MM.1S (cell line): ENCODE results near the gene TCTA.

Experiments used
- DNase-seq: peaks from one replicate; pipeline ENCODE4 v3.0.0-alpha.2; 2015
- H2AFZ ChIP-seq: fragments of 300-600 bp; sonication (generic); 2 replicates; pipeline ENCODE4 v1.6.0; 2016; ENCODE audit warnings: antibody characterized with exemption, low read length
- H3F3A ChIP-seq: fragments of 300-600 bp; sonication (generic); 2 replicates; pipeline ENCODE4 v1.6.1; 2016; ENCODE audit warnings: mild to moderate bottlenecking, antibody characterized with exemption, low read length, moderate library complexity, mixed read lengths; ENCODE audit not compliant: insufficient read depth
- H3K27ac ChIP-seq: fragments of 300-600 bp; sonication (generic); 2 replicates; pipeline ENCODE4 v1.5.1; 2016; ENCODE audit warnings: mild to moderate bottlenecking, low read length
- H3K27me3 ChIP-seq: fragments of 300-600 bp; sonication (generic); replicated peaks from 2 replicates; pipeline ENCODE4 v1.6.0; 2016; ENCODE audit warnings: low read length; ENCODE audit not compliant: insufficient read depth
- H3K36me3 ChIP-seq: fragments of 300-600 bp; sonication (generic); replicated peaks from 2 replicates; pipeline ENCODE4 v1.6.1; 2016; ENCODE audit warnings: mild to moderate bottlenecking, low read length, mixed read lengths; ENCODE audit not compliant: insufficient read depth
- H3K4me1 ChIP-seq: fragments of 300-600 bp; sonication (generic); 2 replicates; pipeline ENCODE4 v1.6.1; 2016; ENCODE audit warnings: low read length, mixed read lengths
- H3K4me2 ChIP-seq: fragments of 300-600 bp; sonication (generic); 2 replicates; pipeline ENCODE4 v1.6.0; 2016; ENCODE audit warnings: low read depth, low read length
- H3K4me3 ChIP-seq: fragments of 300-600 bp; sonication (generic); 2 replicates; pipeline ENCODE4 v1.5.1; 2016; ENCODE audit warnings: low read length, mixed read lengths
- H3K79me2 ChIP-seq: fragments of 300-600 bp; sonication (generic); 2 replicates; pipeline ENCODE4 v1.6.1; 2016; ENCODE audit warnings: mixed run types, low read length, mixed read lengths
- H3K9ac ChIP-seq: fragments of 300-600 bp; sonication (generic); 2 replicates; pipeline ENCODE4 v1.6.1; 2016; ENCODE audit warnings: low read length, mixed read lengths
- H3K9me2 ChIP-seq: fragments of 300-600 bp; sonication (generic); replicated peaks from 2 replicates; pipeline ENCODE4 v1.6.1; 2016; ENCODE audit warnings: mild to moderate bottlenecking, low read length, mixed read lengths; ENCODE audit not compliant: insufficient read depth
- H3K9me3 ChIP-seq: fragments of 300-600 bp; sonication (generic); replicated peaks from 2 replicates; pipeline ENCODE4 v1.6.1; 2016; ENCODE audit warnings: mild to moderate bottlenecking, low read length, mixed read lengths; ENCODE audit not compliant: insufficient read depth
- H4K20me1 ChIP-seq: fragments of 300-600 bp; sonication (generic); 2 replicates; pipeline ENCODE4 v1.6.1; 2016; ENCODE audit warnings: mild to moderate bottlenecking, low read length, moderate library complexity, mixed read lengths; ENCODE audit not compliant: insufficient read depth
- EZH2 ChIP-seq: fragments of 300-600 bp; sonication (generic); optimal IDR thresholded peaks from 2 replicates; pipeline ENCODE3; 2017; ENCODE audit warnings: low read depth, mild to moderate bottlenecking, antibody characterized with exemption, low read length, mixed read lengths
- EZH2phosphoT487 ChIP-seq: fragments of 300-600 bp; sonication (generic); IDR thresholded peaks from 2 replicates; pipeline ENCODE4 v1.6.1; 2018; ENCODE audit warnings: antibody characterized with exemption, low read length
- TF ChIP-seq, protein P1 (sequence below): fragments of 300-600 bp; sonication (generic); IDR thresholded peaks from 2 replicates; pipeline ENCODE4 v1.5.1; 2016; ENCODE audit warnings: antibody characterized with exemption, low read length, mixed read lengths

The TCTA gene

DNA sequence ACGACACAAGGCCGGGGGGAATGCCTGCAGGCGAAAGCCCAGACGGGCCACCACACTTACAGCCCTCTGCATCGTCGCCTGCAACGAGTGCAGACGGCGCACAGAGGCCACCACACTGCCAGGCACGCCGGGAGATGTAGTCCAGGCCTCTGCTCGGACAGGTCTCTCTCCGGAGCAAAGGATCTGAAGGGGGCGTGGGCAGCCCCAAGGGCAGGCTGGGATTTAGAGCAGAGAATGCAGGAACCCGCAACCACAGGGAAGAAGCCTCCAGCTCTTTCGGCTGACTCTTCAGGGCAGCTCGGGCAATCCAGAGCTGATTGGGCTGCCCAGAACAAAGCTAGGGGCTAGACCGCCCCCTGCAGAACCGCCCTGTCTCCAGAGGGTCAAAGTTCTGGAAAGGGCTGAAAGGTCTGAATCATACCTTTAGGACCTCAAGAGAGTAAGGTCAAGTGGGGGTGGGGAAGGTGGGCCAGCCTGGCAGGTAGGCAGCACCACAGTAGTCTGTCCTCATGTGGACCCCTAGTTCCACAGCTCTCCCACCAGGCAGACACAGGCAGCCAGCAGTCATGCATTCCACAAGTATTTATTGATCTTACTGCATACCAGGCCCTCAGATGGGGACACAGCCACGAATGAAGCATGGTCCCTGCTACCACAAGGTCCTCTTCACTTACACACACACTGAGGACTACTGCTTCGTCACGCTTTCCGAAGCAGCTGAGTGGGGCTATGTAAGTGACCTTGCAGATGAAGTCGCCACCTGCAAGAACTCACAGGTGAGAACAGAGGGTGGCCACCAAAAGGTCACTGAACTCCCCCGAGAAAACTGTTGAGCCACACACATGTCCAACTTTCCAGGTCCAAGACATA lies 10.4 kb downstream of the TCTA start, which contains the start of gene AMT:
AMT (minus strand) TSS at position 95 of the 870 bp plus-strand sequence; CDS start at position 72, 23 bp downstream.
- H3K4me3 ChIP-seq = no peak within 1 kb of the TSS
- H3K27me3 ChIP-seq = no peaks in the 10 kb centered on the region
- no peak within 1 kb of the TSS for H3K4me2 ChIP-seq
- H3K27ac ChIP-seq = no peak within 1 kb of the TSS
- H3K79me2 ChIP-seq = no peaks in the 10 kb centered on the region
- no peaks in the 10 kb centered on the region for H3F3A ChIP-seq
- 0 out of 2 replicates have a peak, but pooled peaks cover 7% of the 10 kb centered on the region for H3K4me1 ChIP-seq
- H4K20me1 ChIP-seq = no peaks in the 10 kb centered on the region
- no peaks in the 10 kb centered on the region for H3K9me3 ChIP-seq
- H3K9ac ChIP-seq = no peak within 1 kb of the TSS
- DNase-seq = no peak
- no peak within 1 kb of the TSS for H2AFZ ChIP-seq
- TF ChIP-seq EZH2 (no peak), EZH2phosphoT487 (no peak)
- TF ChIP-seq, protein P1, sequence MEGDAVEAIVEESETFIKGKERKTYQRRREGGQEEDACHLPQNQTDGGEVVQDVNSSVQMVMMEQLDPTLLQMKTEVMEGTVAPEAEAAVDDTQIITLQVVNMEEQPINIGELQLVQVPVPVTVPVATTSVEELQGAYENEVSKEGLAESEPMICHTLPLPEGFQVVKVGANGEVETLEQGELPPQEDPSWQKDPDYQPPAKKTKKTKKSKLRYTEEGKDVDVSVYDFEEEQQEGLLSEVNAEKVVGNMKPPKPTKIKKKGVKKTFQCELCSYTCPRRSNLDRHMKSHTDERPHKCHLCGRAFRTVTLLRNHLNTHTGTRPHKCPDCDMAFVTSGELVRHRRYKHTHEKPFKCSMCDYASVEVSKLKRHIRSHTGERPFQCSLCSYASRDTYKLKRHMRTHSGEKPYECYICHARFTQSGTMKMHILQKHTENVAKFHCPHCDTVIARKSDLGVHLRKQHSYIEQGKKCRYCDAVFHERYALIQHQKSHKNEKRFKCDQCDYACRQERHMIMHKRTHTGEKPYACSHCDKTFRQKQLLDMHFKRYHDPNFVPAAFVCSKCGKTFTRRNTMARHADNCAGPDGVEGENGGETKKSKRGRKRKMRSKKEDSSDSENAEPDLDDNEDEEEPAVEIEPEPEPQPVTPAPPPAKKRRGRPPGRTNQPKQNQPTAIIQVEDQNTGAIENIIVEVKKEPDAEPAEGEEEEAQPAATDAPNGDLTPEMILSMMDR = no peak
- no peaks in the 10 kb centered on the region for H3K9me2 ChIP-seq
- H3K36me3 ChIP-seq = no peaks in the 10 kb centered on the region

DNA sequence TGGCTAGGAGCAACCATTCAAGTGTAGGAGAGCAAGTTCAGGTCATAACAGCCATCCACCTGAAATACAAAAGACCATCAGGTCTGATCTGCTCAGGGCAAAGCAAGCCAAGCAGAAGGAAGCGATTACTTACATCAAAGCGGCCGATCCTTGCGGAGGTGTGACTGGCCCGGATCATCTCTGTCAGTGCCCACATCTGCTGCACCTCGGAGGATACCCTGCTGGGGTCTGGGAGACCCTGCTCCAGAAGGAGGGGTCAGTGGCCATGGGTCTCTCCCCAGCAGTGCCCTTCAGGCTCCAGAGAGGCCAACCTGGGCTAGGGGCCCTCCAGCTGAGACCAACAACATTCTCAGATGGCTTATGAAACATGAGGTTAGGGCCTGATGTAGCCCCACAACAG lies 12.6 kb downstream of the TCTA start:
- Histone ChIP-seq H3K36me3 (no peaks in the 10 kb centered on the region), H3F3A (no peaks in the 10 kb centered on the region), H3K9me3 (no peaks in the 10 kb centered on the region), H4K20me1 (no peaks in the 10 kb centered on the region), H3K9ac (no peak overlapping the region), H3K27ac (no peak overlapping the region), H3K27me3 (no peaks in the 10 kb centered on the region), H2AFZ (no peak overlapping the region), H3K4me2 (no peak overlapping the region), H3K9me2 (no peaks in the 10 kb centered on the region), H3K4me3 (no peak overlapping the region), H3K79me2 (no peaks in the 10 kb centered on the region), H3K4me1 (0 out of 2 replicates have a peak, but pooled peaks cover 7% of the 10 kb centered on the region)
- TF ChIP-seq, protein P1 = no peak
- no peak for TF ChIP-seq EZH2phosphoT487
- TF ChIP-seq EZH2 = no peak
- DNase-seq = no peak

DNA sequence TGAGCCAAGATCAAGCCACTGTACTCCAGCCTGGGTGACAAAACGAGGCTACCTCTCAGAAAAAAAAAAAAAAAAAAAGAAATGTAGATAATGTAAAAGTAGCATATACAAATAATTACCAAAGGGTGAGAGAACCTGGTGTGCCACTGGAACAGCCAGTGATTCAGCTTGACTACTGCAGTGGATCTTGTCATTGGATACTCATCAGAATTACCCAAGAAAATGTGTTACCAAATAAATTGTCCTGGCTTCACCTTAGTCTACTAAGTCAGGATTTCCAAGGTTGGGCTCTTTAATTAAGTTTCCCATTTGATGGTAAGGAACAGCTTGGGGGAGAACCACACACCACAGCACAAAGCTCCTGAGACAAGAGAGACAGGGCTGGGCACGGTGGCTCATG lies 15.4 kb downstream of the TCTA start:
- Histone ChIP-seq H3K4me3 (no peak overlapping the region), H3K27ac (no peak overlapping the region), H3K4me1 (0 out of 2 replicates have a peak, but pooled peaks cover 7% of the 10 kb centered on the region), H3K9me2 (no peaks in the 10 kb centered on the region), H3F3A (no peaks in the 10 kb centered on the region), H3K79me2 (no peaks in the 10 kb centered on the region), H3K36me3 (no peaks in the 10 kb centered on the region), H3K4me2 (no peak overlapping the region), H2AFZ (no peak overlapping the region), H3K27me3 (no peaks in the 10 kb centered on the region), H3K9me3 (no peaks in the 10 kb centered on the region), H4K20me1 (no peaks in the 10 kb centered on the region), H3K9ac (no peak overlapping the region)
- DNase-seq = no peak
- TF ChIP-seq, protein P1 = no peak
- TF ChIP-seq EZH2 (no peak), EZH2phosphoT487 (no peak)
